Measurements from ENCODE around the gene UBR4.

DNA sequence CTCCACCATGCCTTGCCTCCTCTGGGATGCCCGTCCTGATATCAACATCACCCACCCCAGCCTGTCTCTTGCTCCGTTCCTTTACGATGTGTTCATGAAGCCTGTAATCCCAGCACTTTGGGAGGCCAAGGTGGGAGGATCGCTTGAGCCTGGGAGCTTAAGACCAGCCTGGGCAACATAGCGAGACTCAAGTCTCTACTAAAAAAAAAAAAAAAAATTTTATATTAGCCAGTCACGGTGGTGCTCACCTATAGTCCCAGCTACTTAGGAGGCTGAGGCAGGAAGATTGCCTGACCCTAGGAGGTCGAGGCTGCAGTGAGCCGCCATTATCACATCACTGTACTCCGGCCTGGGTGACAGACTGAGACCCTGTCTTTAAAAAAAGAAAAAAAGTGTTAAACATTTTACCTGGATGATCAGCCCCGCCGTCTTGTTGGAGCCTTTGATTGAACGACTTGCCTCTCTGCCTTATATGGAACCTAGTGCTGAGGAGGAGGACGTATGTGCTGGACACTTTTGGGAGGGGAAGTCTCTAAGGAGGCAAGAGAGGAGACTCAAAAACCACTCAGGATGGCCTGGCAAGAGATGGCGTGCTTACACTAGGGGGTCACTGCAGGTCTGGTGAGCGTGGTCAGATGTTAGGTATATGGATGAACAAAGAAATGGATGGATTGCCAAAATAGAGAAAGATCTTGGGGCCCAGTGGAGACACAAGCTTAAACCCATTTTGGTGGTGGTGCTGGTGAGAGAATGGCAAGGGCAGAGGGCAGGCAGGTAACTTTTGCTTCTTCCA, 173.1 kb downstream of the UBR4 start:
- TF ChIP-seq, protein P1, sequence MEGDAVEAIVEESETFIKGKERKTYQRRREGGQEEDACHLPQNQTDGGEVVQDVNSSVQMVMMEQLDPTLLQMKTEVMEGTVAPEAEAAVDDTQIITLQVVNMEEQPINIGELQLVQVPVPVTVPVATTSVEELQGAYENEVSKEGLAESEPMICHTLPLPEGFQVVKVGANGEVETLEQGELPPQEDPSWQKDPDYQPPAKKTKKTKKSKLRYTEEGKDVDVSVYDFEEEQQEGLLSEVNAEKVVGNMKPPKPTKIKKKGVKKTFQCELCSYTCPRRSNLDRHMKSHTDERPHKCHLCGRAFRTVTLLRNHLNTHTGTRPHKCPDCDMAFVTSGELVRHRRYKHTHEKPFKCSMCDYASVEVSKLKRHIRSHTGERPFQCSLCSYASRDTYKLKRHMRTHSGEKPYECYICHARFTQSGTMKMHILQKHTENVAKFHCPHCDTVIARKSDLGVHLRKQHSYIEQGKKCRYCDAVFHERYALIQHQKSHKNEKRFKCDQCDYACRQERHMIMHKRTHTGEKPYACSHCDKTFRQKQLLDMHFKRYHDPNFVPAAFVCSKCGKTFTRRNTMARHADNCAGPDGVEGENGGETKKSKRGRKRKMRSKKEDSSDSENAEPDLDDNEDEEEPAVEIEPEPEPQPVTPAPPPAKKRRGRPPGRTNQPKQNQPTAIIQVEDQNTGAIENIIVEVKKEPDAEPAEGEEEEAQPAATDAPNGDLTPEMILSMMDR (IDR thresholded peaks at IDR 0.05 in 2 of 3, conservative IDR thresholded peaks at IDR 0.05 in 1 of 3; ENCODE audit: control insufficient read depth in 2 of 3, extremely low read depth in 1 of 3, insufficient read depth in 1 of 3, low read depth in 3 of 3, low read length in 3 of 3): no peak
- TF ChIP-seq BCL11A (IDR thresholded peaks at IDR 0.05; ENCODE audit: low read depth, low read length) (no peak), SMARCA5 (IDR thresholded peaks at IDR 0.05) (no peak), NR2C1 (IDR thresholded peaks at IDR 0.05) (no peak), POLR2A (IDR thresholded peaks at IDR 0.05; ENCODE audit: low read depth, low read length) (no peak), TAF1 (IDR thresholded peaks at IDR 0.05; ENCODE audit: borderline replicate concordance, low read depth, low read length) (no peak), JUNB (IDR thresholded peaks at IDR 0.05) (no peak), POLR2AphosphoS5 (IDR thresholded peaks at IDR 0.05; ENCODE audit: low read length) (no peak), NR2C2 (IDR thresholded peaks at IDR 0.05; ENCODE audit: borderline replicate concordance, control insufficient read depth, insufficient read length, low read depth) (no peak), SIN3A (IDR thresholded peaks at IDR 0.05; ENCODE audit: low read depth, low read length) (no peak), BMI1 (IDR thresholded peaks at IDR 0.05; ENCODE audit: borderline replicate concordance) (no peak), STAT1 (conservative IDR thresholded peaks at IDR 0.05) (no peak)

All from GM12878 (cell line).